ENCODE data around the gene KRT31. TPM values are rescaled to one million over a fixed set of nuclear protein-coding genes. Genes with fewer than 3 reads are reported as not detected.

The KRT31 gene
- total and polyA plus RNA-seq, 8 donors: not detected

DNA sequence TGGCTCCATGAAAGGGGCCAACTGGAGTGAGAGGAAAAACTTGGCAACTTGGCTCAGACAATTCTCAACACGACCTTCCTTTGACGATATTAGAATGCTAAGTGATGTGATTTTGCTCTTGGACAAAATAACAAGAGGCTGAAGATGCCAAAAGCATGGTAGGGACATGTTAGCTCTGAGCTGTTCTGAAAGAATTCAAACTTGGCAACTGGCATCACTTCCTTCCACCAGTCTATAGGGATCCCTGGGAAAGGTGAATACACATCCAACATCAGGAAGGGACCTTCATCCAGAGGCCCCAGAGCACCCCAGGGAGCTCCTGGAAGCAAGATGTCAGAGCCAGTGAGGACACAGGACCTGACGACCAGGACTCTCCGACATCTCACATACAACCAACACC lies 22.7 kb upstream of the KRT31 start:
- WGBS, 2 donors: 65% methylated on average over 4 of the region's 4 CpGs

DNA sequence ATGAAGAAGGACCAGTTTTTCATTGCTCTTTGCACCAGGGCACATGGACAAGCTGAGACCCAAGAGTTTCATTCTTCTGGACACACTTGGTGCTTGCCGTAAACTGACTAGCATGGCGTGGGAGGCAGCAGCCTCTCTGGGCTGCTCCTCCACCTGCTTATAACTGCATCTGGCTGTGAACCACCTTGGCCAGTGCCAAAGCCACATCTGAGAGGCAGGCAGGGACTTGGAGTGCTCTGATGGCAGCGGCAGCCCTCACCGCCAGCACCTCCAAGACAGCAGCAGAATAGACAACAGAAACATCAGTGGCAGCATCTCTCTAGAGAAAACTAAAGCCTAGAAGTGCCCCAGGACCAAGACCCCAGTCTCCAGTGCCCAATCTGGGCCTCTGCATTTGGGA lies 22.3 kb upstream of the KRT31 start:
- ATAC-seq (no peak), DNase-seq (no peak), FAIRE-seq (no peak)
- H3K4me1 ChIP-seq: no peaks in the 10 kb centered on the region
- no peaks in the 10 kb centered on the region for H3K36me3 ChIP-seq
- intact Hi-C loops (cut with DNase I): no loop called here
- WGBS, 2 donors: 91 to 93% methylated on average over 4 of the region's 4 CpGs
- H3K4me3 ChIP-seq: no peak overlapping the region
- no peaks in the 10 kb centered on the region for H3K27me3 ChIP-seq
- TF ChIP-seq, protein P1, sequence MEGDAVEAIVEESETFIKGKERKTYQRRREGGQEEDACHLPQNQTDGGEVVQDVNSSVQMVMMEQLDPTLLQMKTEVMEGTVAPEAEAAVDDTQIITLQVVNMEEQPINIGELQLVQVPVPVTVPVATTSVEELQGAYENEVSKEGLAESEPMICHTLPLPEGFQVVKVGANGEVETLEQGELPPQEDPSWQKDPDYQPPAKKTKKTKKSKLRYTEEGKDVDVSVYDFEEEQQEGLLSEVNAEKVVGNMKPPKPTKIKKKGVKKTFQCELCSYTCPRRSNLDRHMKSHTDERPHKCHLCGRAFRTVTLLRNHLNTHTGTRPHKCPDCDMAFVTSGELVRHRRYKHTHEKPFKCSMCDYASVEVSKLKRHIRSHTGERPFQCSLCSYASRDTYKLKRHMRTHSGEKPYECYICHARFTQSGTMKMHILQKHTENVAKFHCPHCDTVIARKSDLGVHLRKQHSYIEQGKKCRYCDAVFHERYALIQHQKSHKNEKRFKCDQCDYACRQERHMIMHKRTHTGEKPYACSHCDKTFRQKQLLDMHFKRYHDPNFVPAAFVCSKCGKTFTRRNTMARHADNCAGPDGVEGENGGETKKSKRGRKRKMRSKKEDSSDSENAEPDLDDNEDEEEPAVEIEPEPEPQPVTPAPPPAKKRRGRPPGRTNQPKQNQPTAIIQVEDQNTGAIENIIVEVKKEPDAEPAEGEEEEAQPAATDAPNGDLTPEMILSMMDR (IDR thresholded peaks at IDR 0.05): no peak
- no peaks in the 10 kb centered on the region for H3K9me3 ChIP-seq
- no peak overlapping the region for H3K27ac ChIP-seq

More for the DNA sequence above, 22.7 kb upstream of the KRT31 start:
- no peaks in the 10 kb centered on the region for H3K9me3 ChIP-seq
- no peak for ATAC-seq
- FAIRE-seq: no peak
- H3K4me1 ChIP-seq: no peaks in the 10 kb centered on the region
- DNase-seq: no peak
- H3K4me3 ChIP-seq: no peak overlapping the region
- TF ChIP-seq, protein P1 (IDR thresholded peaks at IDR 0.05): no peak
- intact Hi-C loops (cut with DNase I): no loop called here
- H3K27me3 ChIP-seq: no peaks in the 10 kb centered on the region
- no peak overlapping the region for H3K27ac ChIP-seq
- no peaks in the 10 kb centered on the region for H3K36me3 ChIP-seq

DNA sequence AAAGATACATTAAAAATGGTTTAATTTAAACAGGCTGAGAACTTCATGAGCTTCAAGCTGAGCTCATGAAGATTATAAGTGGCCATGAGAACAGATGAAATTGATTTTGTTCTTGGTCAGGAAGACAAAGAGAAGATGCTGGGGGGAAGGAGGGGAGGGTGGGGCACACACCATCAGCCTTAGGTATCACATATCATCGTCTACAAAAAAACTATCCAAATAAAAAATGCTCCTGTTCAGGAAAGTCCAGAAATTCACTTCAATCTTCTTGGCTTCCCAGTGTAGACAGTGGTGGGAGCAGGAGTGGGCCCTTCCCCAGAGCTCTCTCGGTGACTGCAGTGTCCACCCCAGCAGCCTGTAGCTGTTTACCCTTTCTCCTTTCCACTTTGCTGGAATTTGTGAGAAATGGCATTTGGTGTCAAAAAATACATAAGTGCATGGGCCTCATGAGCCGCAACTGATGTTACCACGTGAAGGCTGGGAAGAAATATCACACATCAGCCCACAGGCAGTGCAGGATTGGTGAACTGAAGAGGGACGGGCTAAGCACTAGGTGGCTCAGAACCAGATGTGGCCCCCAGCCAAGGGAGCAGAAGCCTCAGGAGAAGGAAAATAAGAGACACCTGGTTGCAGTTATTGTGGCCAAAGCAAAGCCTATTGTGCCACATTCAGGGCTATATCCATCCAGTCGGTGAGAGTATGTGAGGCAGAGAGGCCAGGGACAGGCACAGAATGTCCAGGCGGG lies 20.9 kb upstream of the KRT31 start:
- Histone ChIP-seq H3K9me3 (no peaks in the 10 kb centered on the region), H3K27ac (no peak overlapping the region), H3K4me1 (no peaks in the 10 kb centered on the region), H3K36me3 (no peaks in the 10 kb centered on the region), H3K27me3 (no peaks in the 10 kb centered on the region), H3K4me3 (no peak overlapping the region)
- WGBS, 2 donors: 84 to 90% methylated on average over 7 of the region's 7 CpGs
- DNase-seq: no peak
- no peak for FAIRE-seq
- TF ChIP-seq, protein P1 (IDR thresholded peaks at IDR 0.05): no peak
- intact Hi-C loops (cut with DNase I): no loop called here
- ATAC-seq: no peak

DNA sequence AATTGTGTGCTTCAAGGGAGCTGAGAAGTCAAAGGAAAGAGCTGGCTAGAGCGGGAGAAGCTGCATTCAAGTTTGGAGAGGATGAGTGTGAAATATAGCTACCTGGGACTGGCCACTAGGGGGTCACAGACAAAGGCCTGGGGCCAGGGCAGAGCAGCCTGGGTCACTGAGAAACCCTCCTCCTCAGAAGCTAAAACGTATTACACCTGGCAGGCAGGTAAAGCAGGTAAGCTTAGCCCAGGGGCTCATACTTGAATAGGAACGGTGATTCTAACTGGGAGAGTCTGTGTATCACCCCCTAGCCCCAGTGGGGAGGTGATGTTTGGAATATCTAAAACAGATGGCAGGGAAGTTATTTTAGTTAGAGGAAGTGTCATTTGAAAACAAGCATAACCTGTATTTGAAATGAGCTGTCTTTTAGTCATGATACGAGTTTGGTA lies 20.2 kb upstream of the KRT31 start:
- no peaks in the 10 kb centered on the region for H3K9me3 ChIP-seq
- H3K4me3 ChIP-seq: no peak overlapping the region
- no peaks in the 10 kb centered on the region for H3K27me3 ChIP-seq
- 50 to 56% methylated on average over 4 of the region's 4 CpGs for WGBS, 2 donors
- intact Hi-C loops (cut with DNase I): no loop called here
- H3K4me1 ChIP-seq: no peaks in the 10 kb centered on the region
- no peaks in the 10 kb centered on the region for H3K36me3 ChIP-seq
- TF ChIP-seq, protein P1 (IDR thresholded peaks at IDR 0.05): no peak
- FAIRE-seq (no peak), ATAC-seq (no peak), DNase-seq (no peak)
- no peak overlapping the region for H3K27ac ChIP-seq

DNA sequence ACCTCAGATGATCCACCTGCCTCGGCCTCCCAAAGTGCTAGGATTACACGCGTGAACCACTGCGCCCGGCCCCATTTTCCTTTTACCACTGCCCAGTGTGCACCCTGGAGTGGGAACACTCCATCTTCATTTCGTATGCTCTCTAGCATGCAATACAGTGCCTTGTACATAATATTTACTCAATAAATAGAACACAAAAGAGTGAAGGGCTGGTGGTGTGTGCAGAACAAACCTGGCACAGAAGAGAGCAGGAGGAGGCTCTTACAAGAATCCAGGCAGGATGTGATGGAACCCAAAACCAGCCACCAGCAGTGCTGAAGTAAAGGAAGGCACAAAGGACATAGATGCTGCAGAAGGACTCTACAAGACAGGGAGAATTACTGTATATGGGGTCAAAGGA lies 19.7 kb upstream of the KRT31 start:
- Histone ChIP-seq H3K27me3 (no peaks in the 10 kb centered on the region), H3K4me3 (no peak overlapping the region), H3K4me1 (no peaks in the 10 kb centered on the region), H3K27ac (no peak overlapping the region), H3K9me3 (no peaks in the 10 kb centered on the region), H3K36me3 (no peaks in the 10 kb centered on the region)
- no peak for DNase-seq
- 91 to 94% methylated on average over 6 of the region's 6 CpGs for WGBS, 2 donors
- ATAC-seq: no peak
- intact Hi-C loops (cut with DNase I): no loop called here
- FAIRE-seq: no peak
- TF ChIP-seq, protein P1 (IDR thresholded peaks at IDR 0.05): no peak
